HG03378 (cell line): Measurements from ENCODE around the gene BTN1A1.

Experiments used
- ATAC-seq: cut with Tn5 transposase; IDR thresholded peaks from one replicate; pipeline ENCODE4 v1.9.1; 2021; ENCODE audit warnings: mild to moderate bottlenecking, moderate library complexity; ENCODE audit not compliant: unreplicated experiment

Gene BTN1A1

GRCh38 chr6:26475823-26476729 is 24.0 kb upstream of the BTN1A1 start:
- no peak for ATAC-seq

GRCh38 chr6:26476896-26477295 is 23.2 kb upstream of the BTN1A1 start:
- ATAC-seq, result no peak

- no peak for ATAC-seq
These were observed 22.7 kb upstream of the BTN1A1 start for GRCh38 chr6:26477426-26477825.

- ATAC-seq, result no peak
These were observed 21.8 kb upstream of the BTN1A1 start for GRCh38 chr6:26478100-26478984.

GRCh38 chr6:26478985-26479278 is 21.2 kb upstream of the BTN1A1 start:
- ATAC-seq, result no peak

GRCh38 chr6:26482338-26482737 is 17.8 kb upstream of the BTN1A1 start:
- no peak for ATAC-seq

GRCh38 chr6:26483727-26484126 is 16.4 kb upstream of the BTN1A1 start:
- ATAC-seq, result no peak

- ATAC-seq, result no peak
These were observed 15.9 kb upstream of the BTN1A1 start for GRCh38 chr6:26484161-26484560.

- no peak for ATAC-seq
These were observed 14.9 kb upstream of the BTN1A1 start for GRCh38 chr6:26485112-26485780.

GRCh38 chr6:26486358-26486757 is 13.7 kb upstream of the BTN1A1 start:
- no peak for ATAC-seq

GRCh38 chr6:26487466-26487865 is 12.6 kb upstream of the BTN1A1 start:
- ATAC-seq, result no peak

- no peak for ATAC-seq
These were observed 9.8 kb upstream of the BTN1A1 start for GRCh38 chr6:26489996-26490964.

GRCh38 chr6:26491604-26492003 is 8.5 kb upstream of the BTN1A1 start:
- ATAC-seq, result no peak

- no peak for ATAC-seq
These were observed 6.8 kb upstream of the BTN1A1 start for GRCh38 chr6:26493258-26493657.

GRCh38 chr6:26494117-26494516 is 6.0 kb upstream of the BTN1A1 start:
- ATAC-seq, result no peak

GRCh38 chr6:26495281-26495680 is 4.8 kb upstream of the BTN1A1 start:
- no peak for ATAC-seq

GRCh38 chr6:26497610-26498009 is 2.5 kb upstream of the BTN1A1 start:
- ATAC-seq, result no peak

- no peak for ATAC-seq
These were observed 1.4 kb downstream of the BTN1A1 start for GRCh38 chr6:26501482-26501986.

GRCh38 chr6:26502165-26502564 is 2.1 kb downstream of the BTN1A1 start:
- no peak for ATAC-seq

GRCh38 chr6:26502626-26503025 is 2.5 kb downstream of the BTN1A1 start:
- ATAC-seq, result no peak
